ENCODE measurements around the gene RABGAP1L.

RABGAP1L gene

GRCh38 chr1:174358786-174359453 is 199.6 kb downstream of the RABGAP1L start:
- H3K4me3 ChIP-seq (ENCODE audit: low read depth, low read length): no peak overlapping the region
- in situ Hi-C loops (cut with HindIII; ENCODE audit: low pct_ligation_motif_present, low sequenced_read_pairs): no loop called here
- H3K27ac ChIP-seq: no peak overlapping the region
- no peaks in the 10 kb centered on the region for H3K36me3 ChIP-seq (replicated peaks)
- no peaks in the 10 kb centered on the region for H3K27me3 ChIP-seq (replicated peaks)
- TF ChIP-seq CTCF (IDR thresholded peaks at IDR 0.05; ENCODE audit: low read depth, low read length, missing control alignments): no peak
- no peak for DNase-seq

GRCh38 chr1:174359454-174359805 is 200.1 kb downstream of the RABGAP1L start:
- DNase-seq: no peak
- no peak for TF ChIP-seq CTCF (IDR thresholded peaks at IDR 0.05; ENCODE audit: low read depth, low read length, missing control alignments)
- Histone ChIP-seq H3K36me3 (replicated peaks) (no peaks in the 10 kb centered on the region), H3K27ac (no peak overlapping the region), H3K27me3 (replicated peaks) (no peaks in the 10 kb centered on the region), H3K4me3 (ENCODE audit: low read depth, low read length) (no peak overlapping the region)
- in situ Hi-C loops (cut with HindIII; ENCODE audit: low pct_ligation_motif_present, low sequenced_read_pairs): no loop called here

GRCh38 chr1:174364996-174365736 is 205.8 kb downstream of the RABGAP1L start:
- H3K36me3 ChIP-seq (replicated peaks): no peaks in the 10 kb centered on the region
- TF ChIP-seq CTCF (IDR thresholded peaks at IDR 0.05; ENCODE audit: low read depth, low read length, missing control alignments): no peak
- in situ Hi-C loops (cut with HindIII; ENCODE audit: low pct_ligation_motif_present, low sequenced_read_pairs): no loop called here
- no peak overlapping the region for H3K4me3 ChIP-seq (ENCODE audit: low read depth, low read length)
- no peaks in the 10 kb centered on the region for H3K27me3 ChIP-seq (replicated peaks)
- DNase-seq: no peak
- H3K27ac ChIP-seq: no peak overlapping the region

- DNase-seq: no peak
- no peak overlapping the region for H3K27ac ChIP-seq
- H3K27me3 ChIP-seq (replicated peaks): no peaks in the 10 kb centered on the region
- H3K4me3 ChIP-seq (ENCODE audit: low read depth, low read length): no peak overlapping the region
- TF ChIP-seq CTCF (IDR thresholded peaks at IDR 0.05; ENCODE audit: low read depth, low read length, missing control alignments): no peak
- in situ Hi-C loops (cut with HindIII; ENCODE audit: low pct_ligation_motif_present, low sequenced_read_pairs): no loop called here
- no peaks in the 10 kb centered on the region for H3K36me3 ChIP-seq (replicated peaks)
Measured at GRCh38 chr1:174366946-174367345, 207.6 kb downstream of the RABGAP1L start.

- in situ Hi-C loops (cut with HindIII; ENCODE audit: low pct_ligation_motif_present, low sequenced_read_pairs): no loop called here
- no peak overlapping the region for H3K27ac ChIP-seq
- H3K36me3 ChIP-seq (replicated peaks): no peaks in the 10 kb centered on the region
- no peak for TF ChIP-seq CTCF (IDR thresholded peaks at IDR 0.05; ENCODE audit: low read depth, low read length, missing control alignments)
- no peak overlapping the region for H3K4me3 ChIP-seq (ENCODE audit: low read depth, low read length)
- no peak for DNase-seq
- no peaks in the 10 kb centered on the region for H3K27me3 ChIP-seq (replicated peaks)
Measured at GRCh38 chr1:174367892-174368291, 208.6 kb downstream of the RABGAP1L start.
